SK-N-MC (cell line): ENCODE results near the gene MCC.
A peak's percentile ranks its signal among the peaks of the same experiment; 100 is the strongest.

Experiments used
- DNase-seq: peaks from one replicate; pipeline ENCODE4 v3.0.0-alpha.2; 2011; ENCODE audit warnings: low read depth, low spot score
- H3K27ac ChIP-seq: fragments of 200-600 bp; sonication (generic); 2 replicates; pipeline ENCODE4 v1.5.1; 2016; ENCODE audit warnings: mixed run types
- H3K36me3 ChIP-seq: fragments of 200-600 bp; sonication (generic); 2 replicates; pipeline ENCODE4 v1.6.1; 2017; ENCODE audit warnings: antibody characterized with exemption, low read length, mixed read lengths; ENCODE audit not compliant: insufficient read depth
- H3K4me3 ChIP-seq: fragments of 200-600 bp; sonication (generic); 2 replicates; pipeline ENCODE4 v1.5.1; 2016
- H3K9ac ChIP-seq: fragments of 200-600 bp; sonication (generic); 2 replicates; pipeline ENCODE4 v1.8.0; 2017; ENCODE audit warnings: mixed run types, mixed read lengths; ENCODE audit not compliant: insufficient read length
- H3K9me3 ChIP-seq: fragments of 200-600 bp; sonication (generic); 2 replicates; pipeline ENCODE4 v1.6.1; 2017; ENCODE audit warnings: low read depth, mild to moderate bottlenecking, antibody characterized with exemption, low read length, moderate library complexity, mixed read lengths
- EZH2 ChIP-seq: fragments of 200-600 bp; sonication (generic); IDR thresholded peaks from one replicate; pipeline ENCODE4 v1.6.1; 2017; ENCODE audit warnings: antibody characterized with exemption
- FOXP2 ChIP-seq: optimal IDR thresholded peaks from 2 replicates; pipeline ENCODE3; 2011; ENCODE audit warnings: mild to moderate bottlenecking, moderate library complexity; ENCODE audit not compliant: insufficient read depth; ENCODE audit errors: extremely low read length, control extremely low read depth
- POLR2AphosphoS5 ChIP-seq: IDR thresholded peaks from 2 replicates; pipeline ENCODE4 v1.6.1; 2012; ENCODE audit warnings: mild to moderate bottlenecking, low read depth, low read length, borderline replicate concordance

MCC gene

DNA sequence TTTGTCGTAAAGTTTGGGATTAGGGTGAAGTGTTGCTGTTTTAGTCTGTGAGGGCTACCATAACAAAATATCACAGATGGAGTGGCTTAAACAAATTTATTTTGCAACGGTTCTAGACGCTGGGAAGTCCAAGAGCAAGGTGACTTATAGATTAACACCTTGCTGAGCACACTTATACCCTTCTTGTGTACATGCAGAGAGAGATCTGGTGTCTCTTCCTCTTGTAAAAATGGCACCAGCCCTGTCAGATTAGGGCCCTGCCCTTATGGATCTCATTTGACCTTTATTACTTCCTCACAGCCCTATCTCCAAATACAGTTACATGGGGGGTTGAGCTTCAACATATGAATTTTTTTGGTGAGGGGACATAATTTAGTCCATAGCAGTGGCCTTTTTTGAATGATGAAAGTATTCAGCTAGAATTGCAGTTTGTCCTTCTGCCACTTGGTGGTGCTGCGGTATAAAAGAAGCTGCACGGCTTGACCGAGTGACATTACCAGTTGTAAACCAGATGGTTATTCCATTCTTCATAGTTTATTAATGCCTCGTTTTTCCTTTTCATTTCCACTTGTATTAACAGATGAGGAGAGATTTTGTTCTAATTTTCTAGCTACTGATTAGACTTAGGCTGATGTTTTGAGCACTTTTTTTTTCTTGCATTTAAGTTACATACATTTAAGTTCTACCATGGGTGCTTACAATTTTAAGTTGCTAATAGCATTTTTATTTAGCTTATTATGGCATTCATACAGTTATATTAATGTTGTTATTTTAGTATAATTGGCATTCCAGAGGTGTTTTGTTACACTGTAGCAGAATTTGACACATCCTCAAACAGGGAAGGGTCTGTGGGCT, 492.3 kb downstream of the MCC start:
- no peak overlapping the region for H3K27ac ChIP-seq
- peaks cover 37% of the 10 kb centered on the region for H3K36me3 ChIP-seq
- DNase-seq: no peak

DNA sequence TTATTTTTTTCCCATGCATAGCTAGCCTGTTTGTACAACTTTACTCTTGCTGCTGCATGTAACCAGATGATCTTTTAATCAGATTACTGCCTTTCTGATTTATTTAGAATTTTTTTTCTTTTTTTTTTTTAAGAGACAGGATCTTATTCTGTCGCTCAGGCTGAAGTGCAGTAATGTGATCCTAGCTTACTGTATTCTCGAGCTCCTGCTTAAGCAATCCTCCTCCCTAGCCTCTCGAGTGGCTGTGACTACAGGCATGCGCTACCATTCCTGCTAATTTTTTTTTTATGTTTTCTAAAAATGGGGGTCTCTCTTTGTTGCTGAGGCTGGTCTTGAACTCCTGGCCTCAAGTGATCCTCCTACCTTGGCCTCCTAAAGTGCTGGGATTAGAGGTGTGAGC, 502.0 kb downstream of the MCC start:
- H3K4me3 ChIP-seq: no peak overlapping the region
- no peak for DNase-seq
- H3K36me3 ChIP-seq: peaks cover 34% of the 10 kb centered on the region
- no peak overlapping the region for H3K9ac ChIP-seq
- H3K9me3 ChIP-seq: no peaks in the 10 kb centered on the region
- H3K27ac ChIP-seq: no peak overlapping the region
- TF ChIP-seq POLR2AphosphoS5 (no peak), FOXP2 (no peak)

More for the DNA sequence above, 492.3 kb downstream of the MCC start:
- Histone ChIP-seq H3K4me3 (no peak overlapping the region), H3K9ac (no peak overlapping the region), H3K9me3 (no peaks in the 10 kb centered on the region)
- TF ChIP-seq POLR2AphosphoS5: no peak
- TF ChIP-seq FOXP2: no peak

DNA sequence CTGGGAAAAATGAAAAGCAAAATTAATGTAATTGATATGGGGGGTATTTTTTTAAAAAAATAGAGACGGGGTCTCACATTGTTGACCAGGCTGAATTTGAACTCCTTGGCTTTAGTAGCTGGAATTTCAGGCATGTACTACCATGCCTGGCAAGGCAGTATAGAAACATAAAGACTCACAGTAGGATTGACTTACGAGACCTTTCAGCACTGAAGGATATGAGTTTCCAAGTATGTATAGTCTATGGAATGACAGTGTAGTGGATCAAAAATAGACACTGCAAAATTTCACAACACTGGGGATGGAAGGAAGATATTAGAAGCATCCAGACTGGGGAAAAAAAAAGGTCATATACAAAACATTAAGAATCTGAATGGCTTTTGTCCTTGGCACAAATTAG, 504.9 kb downstream of the MCC start:
- Histone ChIP-seq H3K27ac (no peak overlapping the region), H3K9me3 (no peaks in the 10 kb centered on the region), H3K9ac (no peak overlapping the region), H3K36me3 (peaks cover 30% of the 10 kb centered on the region), H3K4me3 (no peak overlapping the region)
- TF ChIP-seq POLR2AphosphoS5 (no peak), EZH2 (no peak), FOXP2 (no peak)
- DNase-seq: no peak

DNA sequence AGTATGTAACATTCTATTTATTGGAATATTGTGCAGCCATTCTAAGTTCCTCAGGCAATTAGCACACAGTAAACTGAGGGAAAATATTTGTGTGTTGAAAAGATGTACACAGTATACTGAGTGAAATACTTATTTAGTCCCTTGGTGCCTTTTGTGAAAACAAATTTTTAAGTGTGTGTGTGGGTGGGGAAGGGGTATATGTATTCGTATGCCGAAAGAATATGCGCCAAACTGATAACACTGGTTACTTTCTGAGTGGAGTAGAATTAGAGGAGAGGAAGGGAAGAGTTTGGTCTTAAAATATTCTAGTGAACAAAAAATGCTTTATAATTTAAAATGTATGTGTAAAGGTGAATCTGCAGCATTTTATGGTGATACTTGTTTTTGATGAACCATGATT, 508.5 kb downstream of the MCC start:
- Histone ChIP-seq H3K9ac (peak overlapping the region; percentile 95), H3K27ac (peak overlapping the region; percentile 60), H3K36me3 (peaks cover 30% of the 10 kb centered on the region), H3K9me3 (no peaks in the 10 kb centered on the region), H3K4me3 (peak overlapping the region; percentile 96)
- TF ChIP-seq POLR2AphosphoS5 (no peak), FOXP2 (no peak), EZH2 (no peak)
- DNase-seq: no peak

DNA sequence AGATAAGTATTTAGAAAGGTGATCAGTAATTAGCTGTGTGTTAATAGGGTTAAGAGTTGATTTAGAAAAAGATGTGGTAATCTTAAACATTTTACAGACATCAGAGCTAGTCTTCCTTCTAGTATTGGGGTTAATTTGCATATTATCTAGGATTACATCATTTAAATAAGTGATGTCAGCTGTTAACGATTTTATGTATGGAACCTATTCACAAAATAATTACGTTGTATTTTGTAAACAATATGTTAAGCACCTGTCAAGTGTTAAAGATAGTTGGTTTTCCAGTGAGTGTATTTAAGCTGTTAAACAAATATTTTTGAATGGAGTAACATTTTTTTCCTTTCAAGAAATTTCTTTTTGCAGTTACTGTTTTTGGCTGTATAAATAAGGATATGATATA, 509.4 kb downstream of the MCC start:
- Histone ChIP-seq H3K9ac (peak overlapping the region; percentile 95), H3K9me3 (no peaks in the 10 kb centered on the region), H3K4me3 (peak overlapping the region; percentile 96), H3K27ac (peak overlapping the region; percentile 60), H3K36me3 (peaks cover 26% of the 10 kb centered on the region)
- TF ChIP-seq FOXP2: no peak
- no peak for TF ChIP-seq EZH2
- TF ChIP-seq POLR2AphosphoS5: no peak
- no peak for DNase-seq

DNA sequence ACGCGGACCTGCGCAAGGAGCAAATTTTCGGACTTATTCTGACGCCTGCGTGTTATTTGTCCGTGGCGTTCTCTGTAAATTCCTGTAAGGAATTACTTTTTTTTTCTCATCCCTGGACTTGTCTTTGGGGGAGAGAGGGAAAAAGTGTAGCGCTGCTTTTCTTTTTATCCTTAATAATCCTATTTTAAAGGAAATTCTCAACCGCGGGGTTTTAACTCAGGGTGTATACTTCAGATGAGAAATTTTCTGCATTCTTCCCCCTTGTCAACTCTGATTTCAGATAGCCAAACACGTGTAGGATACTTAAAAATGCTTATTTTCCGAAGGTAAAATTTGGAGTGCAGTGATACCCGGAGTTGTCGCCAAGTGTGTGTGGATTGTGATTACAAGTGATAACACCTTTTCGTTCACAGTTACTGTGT, 510.8 kb downstream of the MCC start:
- H3K36me3 ChIP-seq: peaks cover 17% of the 10 kb centered on the region
- no peaks in the 10 kb centered on the region for H3K9me3 ChIP-seq
- H3K27ac ChIP-seq: peak overlapping the region; percentile 88
- TF ChIP-seq FOXP2: no peak
- no peak for TF ChIP-seq EZH2
- TF ChIP-seq POLR2AphosphoS5: no peak
- peak overlapping the region; percentile 95 for H3K9ac ChIP-seq
- DNase-seq: no peak
- peak overlapping the region; percentile 96 for H3K4me3 ChIP-seq

DNA sequence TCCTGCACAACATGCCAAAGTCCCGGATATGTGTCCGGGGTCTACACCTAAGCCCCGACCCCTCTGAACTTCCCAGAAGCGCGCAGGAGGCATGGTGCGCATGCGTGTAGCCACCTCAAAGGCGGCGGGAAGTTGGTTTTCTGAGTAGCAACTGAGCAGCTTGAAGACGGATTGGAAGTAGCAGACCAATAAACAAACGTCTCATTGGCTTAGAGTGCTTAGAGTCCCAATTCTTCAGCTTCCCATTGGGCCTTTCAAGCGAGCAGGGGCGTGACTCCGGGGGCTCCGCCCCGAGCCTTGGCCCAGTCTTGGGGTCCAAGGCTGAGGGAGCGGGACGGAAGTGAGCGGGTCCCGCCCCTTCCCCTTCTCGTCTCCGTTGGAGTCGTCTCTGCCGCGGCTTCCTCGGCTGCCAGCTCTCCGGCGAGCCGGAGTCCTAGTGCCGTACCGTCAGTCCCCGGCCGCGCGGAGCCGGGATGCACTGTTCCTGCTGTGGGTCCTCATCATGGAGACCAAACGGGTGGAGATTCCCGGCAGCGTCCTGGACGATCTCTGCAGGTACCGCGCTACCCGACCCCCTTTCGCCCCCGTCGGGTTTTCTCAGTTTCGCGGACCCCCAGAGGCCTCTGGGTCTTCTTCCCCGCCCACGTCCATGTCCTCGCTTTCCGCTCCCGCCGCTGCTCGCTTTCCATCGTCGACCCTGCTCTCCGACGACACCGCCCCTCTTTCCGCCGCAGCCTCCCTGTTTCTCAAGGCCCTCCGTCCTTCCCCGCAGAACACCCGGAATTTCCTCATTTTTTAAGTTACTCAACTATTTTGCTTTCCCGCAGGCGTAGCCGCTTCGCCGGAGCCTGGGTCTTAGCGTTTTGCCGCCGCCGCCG, 511.6 kb downstream of the MCC start, which contains the start of gene DCP2:
DCP2 (plus strand) TSS at position 367 of the 878 bp plus-strand sequence; CDS start at position 503, 136 bp downstream.
- Histone ChIP-seq H3K27ac (peak within 1 kb of the TSS; percentile 88), H3K4me3 (peak within 1 kb of the TSS; percentile 96), H3K9ac (peak within 1 kb of the TSS; percentile 95), H3K9me3 (no peaks in the 10 kb centered on the region), H3K36me3 (peaks cover 10% of the 10 kb centered on the region)
- peak; percentile 99 for DNase-seq
- TF ChIP-seq FOXP2 (peak; percentile 74), EZH2 (no peak), POLR2AphosphoS5 (peak; percentile 92)
